Liver (tissue), 9 donors: ENCODE measurements around the gene CNR2. TPM values are rescaled to one million over a fixed set of nuclear protein-coding genes. Genes with fewer than 3 reads are reported as not detected.
"Not testable (repeated sequence)": the region's sequence is repeated elsewhere in the genome, so short reads cannot be mapped to it uniquely, and the experiment has no call there.

Source experiments
- DNase-seq: peaks from one replicate; pipeline ENCODE4 v3.0.0-alpha.2; 2017; ENCODE audit warnings: low spot score
- H3K27ac ChIP-seq, 2 donors: one replicate each; pipeline ENCODE4 v1.7.0; 2013; ENCODE audit warnings: inconsistent platforms in 2 of 2, low read length in 2 of 2, control low read depth in 1 of 2, low read depth in 1 of 2, mild to moderate bottlenecking in 1 of 2
- H3K27me3 ChIP-seq, 4 donors: one replicate each; pipeline versions ENCODE4 v1.6.1 to v1.7.0; 2013; ENCODE audit warnings: low read length in 3 of 4, inconsistent platforms in 1 of 4, mild to moderate bottlenecking in 1 of 4, moderate library complexity in 1 of 4; ENCODE audit not compliant: control insufficient read depth in 4 of 4, insufficient read depth in 4 of 4
- H3K36me3 ChIP-seq, 4 donors: one replicate each; pipeline versions ENCODE4 v1.6.1 to v1.7.0; 2013; ENCODE audit warnings: low read length in 3 of 4, mild to moderate bottlenecking in 3 of 4, low read depth in 1 of 4, moderate library complexity in 1 of 4; ENCODE audit not compliant: control insufficient read depth in 4 of 4, insufficient read depth in 3 of 4
- H3K4me1 ChIP-seq, 4 donors: one replicate each; pipeline versions ENCODE4 v1.6.1 to v1.7.0; 2013; ENCODE audit warnings: low read length in 3 of 4, mild to moderate bottlenecking in 3 of 4, moderate library complexity in 1 of 4; ENCODE audit not compliant: control insufficient read depth in 4 of 4, insufficient read depth in 4 of 4
- H3K4me3 ChIP-seq, 3 donors: one replicate each; pipeline versions ENCODE4 v1.6.1 to v1.7.0; 2013; ENCODE audit warnings: low read length in 3 of 3, control low read depth in 1 of 3, low read depth in 1 of 3, mild to moderate bottlenecking in 1 of 3
- H3K9ac ChIP-seq, 2 donors: one replicate each; pipeline ENCODE4 v1.7.0; 2013; ENCODE audit warnings: low read length in 2 of 2, mild to moderate bottlenecking in 2 of 2, moderate library complexity in 2 of 2, control low read depth in 1 of 2, low read depth in 1 of 2
- H3K9me3 ChIP-seq, 4 donors: one replicate each; pipeline versions ENCODE4 v1.6.1 to v1.7.0; 2013; ENCODE audit warnings: low read length in 3 of 4; ENCODE audit not compliant: control insufficient read depth in 4 of 4
- EGR1 ChIP-seq, 2 donors: IDR thresholded peaks; 2 replicates each; pipeline ENCODE4 v1.6.1; 2016 to 2018; ENCODE audit warnings: antibody characterized with exemption in 2 of 2, low read depth in 2 of 2
- FOXA1 ChIP-seq: IDR thresholded peaks from 2 replicates; pipeline ENCODE4 v1.6.1; 2016; ENCODE audit warnings: antibody characterized with exemption
- FOXA2 ChIP-seq: IDR thresholded peaks from 2 replicates; pipeline ENCODE4 v1.6.1; 2016; ENCODE audit warnings: antibody characterized with exemption
- GABPA ChIP-seq, 2 donors: IDR thresholded peaks in 1 of 2; conservative IDR thresholded peaks in 1 of 2; 2 replicates each; pipeline ENCODE4 v1.6.1; 2016; ENCODE audit warnings: antibody characterized with exemption in 2 of 2, mild to moderate bottlenecking in 1 of 2, moderate library complexity in 1 of 2
- HNF4A ChIP-seq, 2 donors: conservative IDR thresholded peaks; 2 replicates each; pipeline ENCODE4 v1.6.1; 2016; ENCODE audit warnings: antibody characterized with exemption in 2 of 2, mild to moderate bottlenecking in 2 of 2
- HNF4G ChIP-seq: IDR thresholded peaks from 2 replicates; pipeline ENCODE4 v1.6.1; 2016; ENCODE audit warnings: antibody characterized with exemption
- JUND ChIP-seq, 2 donors: IDR thresholded peaks; 2 replicates each; pipeline ENCODE4 v1.6.1; 2016; ENCODE audit warnings: antibody characterized with exemption in 2 of 2
- NR2F2 ChIP-seq: IDR thresholded peaks from 2 replicates; pipeline ENCODE4 v1.6.1; 2016; ENCODE audit warnings: antibody characterized with exemption
- RAD21 ChIP-seq, 2 donors: IDR thresholded peaks; 2 replicates each; pipeline ENCODE4 v1.6.1; 2016; ENCODE audit warnings: antibody characterized with exemption in 2 of 2, mild to moderate bottlenecking in 2 of 2
- RXRA ChIP-seq, 2 donors: IDR thresholded peaks; 2 replicates each; pipeline ENCODE4 v1.6.1; 2017 to 2018; ENCODE audit warnings: antibody characterized with exemption in 2 of 2, mild to moderate bottlenecking in 1 of 2
- SP1 ChIP-seq: IDR thresholded peaks from 2 replicates; pipeline ENCODE4 v1.6.1; 2018; ENCODE audit warnings: antibody characterized with exemption, mild to moderate bottlenecking
- TAF1 ChIP-seq: conservative IDR thresholded peaks from 2 replicates; pipeline ENCODE4 v1.6.1; 2016; ENCODE audit warnings: antibody characterized with exemption, mild to moderate bottlenecking
- YY1 ChIP-seq: IDR thresholded peaks from 2 replicates; pipeline ENCODE4 v1.6.1; 2016; ENCODE audit warnings: antibody characterized with exemption, mild to moderate bottlenecking
- WGBS: extraction: QIAGEN DNeasy Blood & Tissue Kit; methylation state at CpG from one replicate; pipeline ENCODE4 v1.1.7; 2013; 5-methylcytosine and 5-hydroxymethylcytosine counted together
- polyA plus RNA-seq, 2 donors: library from polyadenylated mRNA; stranded (reverse) in 1 of 2; unstranded in 1 of 2; fragments of 200-250 nt in 1 of 2; fragments of >200 nt in 1 of 2; fragmentation: Nextera tagmentation in 1 of 2; extraction: Ambion mirVana in 1 of 2; gene quantifications; one replicate each; pipeline versions ENCODE4 v1.2.1 to v1.2.3, GENCODE V29; 2013 to 2015
- total RNA-seq, 2 donors: library from RNA; depleted of rRNA; stranded (reverse); fragments of >200 nt; gene quantifications; one replicate each; pipeline ENCODE4 v1.2.3, GENCODE V29; 2014
- TF ChIP-seq, protein P1 (sequence below): IDR thresholded peaks from 2 replicates; pipeline ENCODE4 v1.6.1; 2016; ENCODE audit warnings: antibody characterized with exemption
- TF ChIP-seq, protein P2 (sequence below): IDR thresholded peaks from 2 replicates; pipeline ENCODE4 v1.6.1; 2016; ENCODE audit warnings: antibody characterized with exemption, mild to moderate bottlenecking
- TF ChIP-seq, protein P3 (sequence below): IDR thresholded peaks from 2 replicates; pipeline ENCODE4 v1.6.1; 2016; ENCODE audit warnings: antibody characterized with exemption
- TF ChIP-seq, protein P4 (sequence below): fragments of 150-350 bp; IDR thresholded peaks from 2 replicates; pipeline ENCODE4 v1.5.1; 2017; ENCODE audit warnings: improper control_type of control experiment, low read depth, low read length; ENCODE audit not compliant: missing input control
- TF ChIP-seq, protein P5 (sequence below): IDR thresholded peaks from 2 replicates; pipeline ENCODE4 v1.6.1; 2016; ENCODE audit warnings: antibody characterized with exemption
- donor health status: healthy.
- donor health status: healthy.
- donor health status: healthy.
- donor health status: healthy.
- donor health status: healthy.

The CNR2 gene
- total and polyA plus RNA-seq, 4 donors: 0.03 to 0.28 (median 0.09) TPM

DNA sequence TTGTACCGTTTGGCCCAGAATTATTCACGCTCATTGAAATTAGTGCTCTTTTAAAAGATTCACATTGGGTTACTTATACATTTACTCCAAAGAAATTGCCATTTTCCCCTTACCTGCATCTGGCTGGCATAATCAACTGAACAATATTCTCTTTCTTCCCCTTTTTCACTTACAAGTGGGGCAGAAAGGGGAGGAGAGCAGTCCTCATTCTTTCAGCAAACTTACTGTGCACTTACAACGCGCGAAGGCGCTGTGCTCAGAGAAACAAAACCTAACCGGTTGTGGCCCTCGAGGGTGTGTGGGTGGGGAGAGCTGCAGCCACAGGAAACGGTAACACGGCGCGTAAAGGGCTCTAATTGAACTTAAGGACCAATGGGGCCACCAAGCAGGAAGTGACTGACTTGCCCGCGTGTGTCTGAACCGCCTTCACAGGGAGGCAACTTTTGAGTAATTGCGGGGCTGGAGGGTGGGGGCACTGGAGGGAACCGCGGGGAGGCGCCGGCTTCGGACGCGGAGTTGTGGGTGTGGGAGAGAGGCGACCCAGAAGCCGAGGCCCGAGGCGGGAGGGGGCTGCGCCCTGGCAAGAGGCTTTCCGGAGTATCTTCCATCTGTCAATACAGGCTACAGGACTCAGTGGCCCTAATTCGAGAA is 45.8 kb upstream of the CNR2 start:
- no peaks in the 10 kb centered on the region for H3K27me3 ChIP-seq
- peaks cover 1 to 6% (median 3%) of the 10 kb centered on the region in 4 donors for H3K36me3 ChIP-seq

DNA sequence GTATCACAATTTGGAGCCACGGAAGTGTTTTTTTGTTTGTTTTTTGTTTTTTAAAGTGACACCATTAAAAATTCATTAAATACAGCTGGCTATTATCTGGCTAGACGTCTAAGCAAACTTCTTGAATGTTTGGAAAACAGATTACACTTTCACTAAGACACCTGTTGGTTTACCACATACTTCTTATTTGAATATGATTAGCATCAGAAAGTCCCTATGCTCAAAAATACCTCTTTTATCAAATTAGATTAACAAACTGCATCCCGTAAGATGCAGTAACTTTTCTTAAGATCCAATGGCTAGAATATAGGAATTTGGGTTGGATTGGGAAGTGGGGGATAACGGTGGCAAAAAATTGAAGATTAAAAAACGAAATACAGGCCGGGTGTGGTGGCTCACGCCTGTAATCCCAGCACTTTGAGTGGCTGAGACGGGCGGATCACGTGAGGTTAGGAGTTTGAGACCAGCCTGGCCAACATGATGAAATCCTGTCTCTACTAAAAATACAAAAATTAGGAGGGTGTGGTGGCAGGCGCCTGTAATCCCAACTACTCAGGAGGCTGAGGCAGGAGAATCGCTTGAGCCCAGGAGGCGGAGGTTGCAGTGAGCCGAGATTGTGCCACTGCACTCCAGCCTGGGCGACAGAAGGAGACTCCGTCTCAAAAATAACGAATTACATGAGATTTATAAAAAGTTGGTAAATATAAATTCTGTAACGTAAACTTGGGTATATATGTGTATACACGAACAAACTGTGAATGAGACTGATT is 45.1 kb upstream of the CNR2 start:
- H3K36me3 ChIP-seq, DNase-seq, H3K27me3 ChIP-seq, H3K9me3 ChIP-seq: not testable (repeated sequence)
- peak overlapping the region; percentile 22 to 95 (median 72) for H3K4me3 ChIP-seq
- peak overlapping the region; percentile 95 to 98 for H3K27ac ChIP-seq
- peak overlapping the region; percentile 50 to 85 for H3K9ac ChIP-seq
- H3K4me1 ChIP-seq: peaks cover 0 to 17% (median 11%) of the 10 kb centered on the region in 4 donors
- WGBS: 66% methylated on average over 19 of the region's 19 CpGs

More for the DNA sequence above, 45.8 kb upstream of the CNR2 start:
- peak; percentile 80 for DNase-seq
- Histone ChIP-seq H3K27ac (peak overlapping the region; percentile 95 to 98), H3K9ac (peak overlapping the region; percentile 50 to 85), H3K4me3 (peak overlapping the region; percentile 22 to 95 (median 72)), H3K9me3 (no peaks in the 10 kb centered on the region), H3K4me1 (peaks cover 0 to 17% (median 13%) of the 10 kb centered on the region in 4 donors)
- 1% methylated on average over 30 of the region's 30 CpGs for WGBS
- TF ChIP-seq, protein P1, sequence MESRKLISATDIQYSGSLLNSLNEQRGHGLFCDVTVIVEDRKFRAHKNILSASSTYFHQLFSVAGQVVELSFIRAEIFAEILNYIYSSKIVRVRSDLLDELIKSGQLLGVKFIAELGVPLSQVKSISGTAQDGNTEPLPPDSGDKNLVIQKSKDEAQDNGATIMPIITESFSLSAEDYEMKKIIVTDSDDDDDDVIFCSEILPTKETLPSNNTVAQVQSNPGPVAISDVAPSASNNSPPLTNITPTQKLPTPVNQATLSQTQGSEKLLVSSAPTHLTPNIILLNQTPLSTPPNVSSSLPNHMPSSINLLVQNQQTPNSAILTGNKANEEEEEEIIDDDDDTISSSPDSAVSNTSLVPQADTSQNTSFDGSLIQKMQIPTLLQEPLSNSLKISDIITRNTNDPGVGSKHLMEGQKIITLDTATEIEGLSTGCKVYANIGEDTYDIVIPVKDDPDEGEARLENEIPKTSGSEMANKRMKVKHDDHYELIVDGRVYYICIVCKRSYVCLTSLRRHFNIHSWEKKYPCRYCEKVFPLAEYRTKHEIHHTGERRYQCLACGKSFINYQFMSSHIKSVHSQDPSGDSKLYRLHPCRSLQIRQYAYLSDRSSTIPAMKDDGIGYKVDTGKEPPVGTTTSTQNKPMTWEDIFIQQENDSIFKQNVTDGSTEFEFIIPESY: no peak
- no peak for TF ChIP-seq FOXA1
- TF ChIP-seq, protein P2, sequence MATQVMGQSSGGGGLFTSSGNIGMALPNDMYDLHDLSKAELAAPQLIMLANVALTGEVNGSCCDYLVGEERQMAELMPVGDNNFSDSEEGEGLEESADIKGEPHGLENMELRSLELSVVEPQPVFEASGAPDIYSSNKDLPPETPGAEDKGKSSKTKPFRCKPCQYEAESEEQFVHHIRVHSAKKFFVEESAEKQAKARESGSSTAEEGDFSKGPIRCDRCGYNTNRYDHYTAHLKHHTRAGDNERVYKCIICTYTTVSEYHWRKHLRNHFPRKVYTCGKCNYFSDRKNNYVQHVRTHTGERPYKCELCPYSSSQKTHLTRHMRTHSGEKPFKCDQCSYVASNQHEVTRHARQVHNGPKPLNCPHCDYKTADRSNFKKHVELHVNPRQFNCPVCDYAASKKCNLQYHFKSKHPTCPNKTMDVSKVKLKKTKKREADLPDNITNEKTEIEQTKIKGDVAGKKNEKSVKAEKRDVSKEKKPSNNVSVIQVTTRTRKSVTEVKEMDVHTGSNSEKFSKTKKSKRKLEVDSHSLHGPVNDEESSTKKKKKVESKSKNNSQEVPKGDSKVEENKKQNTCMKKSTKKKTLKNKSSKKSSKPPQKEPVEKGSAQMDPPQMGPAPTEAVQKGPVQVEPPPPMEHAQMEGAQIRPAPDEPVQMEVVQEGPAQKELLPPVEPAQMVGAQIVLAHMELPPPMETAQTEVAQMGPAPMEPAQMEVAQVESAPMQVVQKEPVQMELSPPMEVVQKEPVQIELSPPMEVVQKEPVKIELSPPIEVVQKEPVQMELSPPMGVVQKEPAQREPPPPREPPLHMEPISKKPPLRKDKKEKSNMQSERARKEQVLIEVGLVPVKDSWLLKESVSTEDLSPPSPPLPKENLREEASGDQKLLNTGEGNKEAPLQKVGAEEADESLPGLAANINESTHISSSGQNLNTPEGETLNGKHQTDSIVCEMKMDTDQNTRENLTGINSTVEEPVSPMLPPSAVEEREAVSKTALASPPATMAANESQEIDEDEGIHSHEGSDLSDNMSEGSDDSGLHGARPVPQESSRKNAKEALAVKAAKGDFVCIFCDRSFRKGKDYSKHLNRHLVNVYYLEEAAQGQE: no peak
- no peak for TF ChIP-seq TAF1
- TF ChIP-seq, protein P3, sequence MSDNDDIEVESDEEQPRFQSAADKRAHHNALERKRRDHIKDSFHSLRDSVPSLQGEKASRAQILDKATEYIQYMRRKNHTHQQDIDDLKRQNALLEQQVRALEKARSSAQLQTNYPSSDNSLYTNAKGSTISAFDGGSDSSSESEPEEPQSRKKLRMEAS: peak; percentile 27
- peak; percentile 62 to 65 for TF ChIP-seq RAD21 (IDR thresholded peaks at IDR 0.05)
- peak; percentile 36 to 40 for TF ChIP-seq GABPA (IDR thresholded peaks at IDR 0.05 in 1 of 2, conservative IDR thresholded peaks at IDR 0.05 in 1 of 2)
- no peak for TF ChIP-seq FOXA2
- TF ChIP-seq, protein P4, sequence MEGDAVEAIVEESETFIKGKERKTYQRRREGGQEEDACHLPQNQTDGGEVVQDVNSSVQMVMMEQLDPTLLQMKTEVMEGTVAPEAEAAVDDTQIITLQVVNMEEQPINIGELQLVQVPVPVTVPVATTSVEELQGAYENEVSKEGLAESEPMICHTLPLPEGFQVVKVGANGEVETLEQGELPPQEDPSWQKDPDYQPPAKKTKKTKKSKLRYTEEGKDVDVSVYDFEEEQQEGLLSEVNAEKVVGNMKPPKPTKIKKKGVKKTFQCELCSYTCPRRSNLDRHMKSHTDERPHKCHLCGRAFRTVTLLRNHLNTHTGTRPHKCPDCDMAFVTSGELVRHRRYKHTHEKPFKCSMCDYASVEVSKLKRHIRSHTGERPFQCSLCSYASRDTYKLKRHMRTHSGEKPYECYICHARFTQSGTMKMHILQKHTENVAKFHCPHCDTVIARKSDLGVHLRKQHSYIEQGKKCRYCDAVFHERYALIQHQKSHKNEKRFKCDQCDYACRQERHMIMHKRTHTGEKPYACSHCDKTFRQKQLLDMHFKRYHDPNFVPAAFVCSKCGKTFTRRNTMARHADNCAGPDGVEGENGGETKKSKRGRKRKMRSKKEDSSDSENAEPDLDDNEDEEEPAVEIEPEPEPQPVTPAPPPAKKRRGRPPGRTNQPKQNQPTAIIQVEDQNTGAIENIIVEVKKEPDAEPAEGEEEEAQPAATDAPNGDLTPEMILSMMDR: no peak
- TF ChIP-seq NR2F2: no peak
- no peak for TF ChIP-seq YY1
- TF ChIP-seq HNF4G: no peak
- TF ChIP-seq, protein P5, sequence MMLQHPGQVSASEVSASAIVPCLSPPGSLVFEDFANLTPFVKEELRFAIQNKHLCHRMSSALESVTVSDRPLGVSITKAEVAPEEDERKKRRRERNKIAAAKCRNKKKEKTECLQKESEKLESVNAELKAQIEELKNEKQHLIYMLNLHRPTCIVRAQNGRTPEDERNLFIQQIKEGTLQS: no peak
- TF ChIP-seq EGR1 (IDR thresholded peaks at IDR 0.05; ENCODE audit: low read depth in 2 of 2): peak in 1 of 2 donors; percentile 69
- peak in 1 of 2 donors; percentile 22 for TF ChIP-seq HNF4A (conservative IDR thresholded peaks at IDR 0.05)
- TF ChIP-seq SP1: no peak
- TF ChIP-seq RXRA (IDR thresholded peaks at IDR 0.05): peak; percentile 32 to 42
- TF ChIP-seq JUND (IDR thresholded peaks at IDR 0.05): no peak
